SK-N-SH treated with all-trans-retinoic acid at 6 μM for 48 hours (cell line): Measurements from ENCODE around the gene ORAI2.

ENCODE experiments used
- ZFP3 ChIP-seq: fragments of 250-450 bp; sonication (Bioruptor Pico); IDR thresholded peaks from 2 replicates; pipeline ENCODE4 v1.5.0; 2020; ENCODE audit warnings: mild to moderate bottlenecking, moderate library complexity
- ZFP30 ChIP-seq: fragments of 450-650 bp; formaldehyde crosslinking; IDR thresholded peaks from 2 replicates; pipeline ENCODE4 v1.5.0; 2022; ENCODE audit warnings: mild to moderate bottlenecking, moderate library complexity

DNA sequence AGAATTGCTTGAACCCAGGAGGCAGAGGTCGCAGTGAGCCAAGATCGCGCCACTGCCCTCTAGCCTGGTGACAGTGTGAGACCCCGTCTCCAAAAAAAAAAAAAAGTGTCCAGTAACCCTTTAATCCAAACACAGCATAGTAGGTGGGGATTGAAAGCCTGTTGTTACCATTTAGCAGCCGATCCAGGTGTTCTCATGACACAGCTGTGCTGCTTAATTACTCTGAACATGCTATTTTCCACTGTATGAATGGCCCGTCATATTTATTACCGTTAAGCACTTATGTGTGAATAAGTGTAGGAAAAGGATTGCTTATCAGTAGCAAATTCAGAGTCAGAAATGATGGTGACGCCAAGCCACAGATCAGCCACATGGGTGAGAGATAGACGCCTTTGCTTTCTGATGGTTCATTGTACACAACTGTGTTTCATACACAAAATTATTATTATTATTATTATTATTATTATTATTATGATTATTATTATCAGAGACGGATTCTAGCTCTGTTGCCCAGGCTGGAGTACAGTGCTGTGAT is 11.6 kb upstream of the ORAI2 start:
- TF ChIP-seq ZFP3 (CRISPR knock-in tag) (no peak), ZFP30 (CRISPR knock-in tag) (no peak)
